Natural killer cell (primary cell): Measurements from ENCODE around the gene OGFOD3. TPM values are rescaled to one million over a fixed set of nuclear protein-coding genes. Genes with fewer than 3 reads are reported as not detected.

ENCODE experiments used
- ATAC-seq, 3 donors: fragments of 150-1000 bp in 2 of 3; fragments of 200-7000 bp in 1 of 3; cut with Tn5 transposase; 1 replicate in 1 of 3; 2 replicates in 2 of 3; pipeline ENCODE4 v1.10.0; 2021; ENCODE audit warnings: mild to moderate bottlenecking in 2 of 3, moderate library complexity in 2 of 3
- DNase-seq, 2 donors: peaks; one replicate each; pipeline versions ENCODE4 v3.0.0 to v3.0.0-alpha.2; 2013 to 2021; ENCODE audit warnings: mixed read lengths in 1 of 2
- H3K27ac ChIP-seq: one replicate; pipeline ENCODE4 v1.5.1; 2013; ENCODE audit warnings: mild to moderate bottlenecking, low read length
- H3K27me3 ChIP-seq: one replicate; pipeline ENCODE4 v1.6.1; 2013; ENCODE audit warnings: low read length; ENCODE audit not compliant: control insufficient read depth, insufficient read depth
- H3K36me3 ChIP-seq: one replicate; pipeline ENCODE4 v1.6.1; 2013; ENCODE audit warnings: low read length; ENCODE audit not compliant: control insufficient read depth, insufficient read depth
- H3K4me1 ChIP-seq: one replicate; pipeline ENCODE4 v1.6.1; 2013; ENCODE audit warnings: low read length; ENCODE audit not compliant: control insufficient read depth, insufficient read depth
- H3K4me3 ChIP-seq: one replicate; pipeline ENCODE4 v1.5.1; 2013; ENCODE audit warnings: low read length
- H3K9me3 ChIP-seq: one replicate; pipeline ENCODE4 v1.6.1; 2013; ENCODE audit warnings: low read length; ENCODE audit not compliant: control insufficient read depth, insufficient read depth
- H3K27ac Mint-ChIP-seq, 2 donors: one replicate each; pipeline ENCODE4 v1.8.0; 2022; ENCODE audit warnings: mild to moderate bottlenecking in 2 of 2, mixed read lengths in 2 of 2, moderate library complexity in 1 of 2
- H3K27me3 Mint-ChIP-seq, 2 donors: one replicate each; pipeline ENCODE4 v1.8.0; 2022; ENCODE audit warnings: low read depth in 2 of 2, mixed read lengths in 2 of 2
- H3K36me3 Mint-ChIP-seq: one replicate; pipeline ENCODE4 v1.8.0; 2022; ENCODE audit warnings: mixed read lengths
- H3K4me1 Mint-ChIP-seq, 2 donors: one replicate each; pipeline ENCODE4 v1.8.0; 2022; ENCODE audit warnings: mixed read lengths in 2 of 2
- H3K4me3 Mint-ChIP-seq: one replicate; pipeline ENCODE4 v1.8.0; 2022; ENCODE audit warnings: mild to moderate bottlenecking, moderate library complexity, mixed read lengths
- H3K9me3 Mint-ChIP-seq, 2 donors: one replicate each; pipeline ENCODE4 v1.8.0; 2022; ENCODE audit warnings: mixed read lengths in 2 of 2
- WGBS: methylation state at CpG from one replicate; pipeline ENCODE4 v1.1.7; 2013; ENCODE audit warnings: missing lambda C conversion rate; ENCODE audit not compliant: insufficient coverage; 5-methylcytosine and 5-hydroxymethylcytosine counted together
- intact Hi-C: fragments of 100-400 bp; cut with micrococcal nuclease; formaldehyde crosslinking; loops from one replicate; pipeline ENCODE4 v1.14.2; 2022
- total RNA-seq, 4 donors: library from RNA; stranded (reverse); fragments of 120-200 nt in 1 of 4; gene quantifications; one replicate each; pipeline versions ENCODE4 v1.2.3 to v1.2.4, GENCODE V29; 2013 to 2022
- TF ChIP-seq, protein P1 (sequence below): fragments of 200-600 bp; IDR thresholded peaks from one replicate; pipeline ENCODE4 v1.8.0; 2022; ENCODE audit warnings: antibody characterized with exemption

OGFOD3 gene
- total RNA-seq, 3 donors from 2014 or later (not counting 1 experiment from before 2014, with no cell fraction given): 21.6 to 28.6 (median 23.3) TPM

DNA sequence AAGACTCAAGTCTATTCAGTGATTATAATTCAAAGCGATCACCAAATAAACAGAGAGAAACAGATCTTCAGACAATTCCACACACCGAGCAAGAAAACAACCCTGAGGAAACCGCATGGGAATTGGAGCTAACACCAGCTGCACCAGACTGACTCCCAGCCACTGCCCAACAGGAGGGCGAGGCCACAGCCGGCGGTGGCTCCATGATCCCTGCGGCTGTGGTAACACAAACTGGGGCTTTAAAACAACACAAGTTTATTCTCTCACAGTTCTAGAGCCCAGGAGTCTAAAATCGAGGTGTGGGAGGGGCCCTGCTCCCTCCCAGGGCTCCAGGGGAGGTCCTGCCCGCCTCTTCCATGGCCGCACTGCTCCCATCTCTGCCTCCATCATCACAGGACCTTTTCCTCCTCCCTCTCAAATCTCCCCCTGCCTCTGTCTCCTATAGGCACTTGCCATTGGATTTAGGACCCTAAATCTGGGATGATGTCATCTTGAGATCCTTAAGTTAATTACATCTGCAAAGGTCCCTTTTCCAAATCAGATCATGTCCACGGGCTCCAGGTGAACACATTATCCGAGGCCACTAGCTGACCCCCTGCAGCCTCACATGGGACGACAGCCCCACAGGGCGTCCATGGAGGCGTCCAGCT lies 10.0 kb downstream of the OGFOD3 start:
- no peak overlapping the region for H3K27ac Mint-ChIP-seq
- no peaks in the 10 kb centered on the region for H3K9me3 Mint-ChIP-seq
- H3K4me1 Mint-ChIP-seq: peaks cover 0 to 9% of the 10 kb centered on the region in 2 donors
- H3K36me3 Mint-ChIP-seq: no peaks in the 10 kb centered on the region
- 95% methylated on average over 15 of the region's 15 CpGs for WGBS
- peaks cover 5% of the 10 kb centered on the region for H3K4me1 ChIP-seq
- no peaks in the 10 kb centered on the region for H3K27me3 ChIP-seq
- H3K4me3 ChIP-seq: no peak overlapping the region
- no peak for DNase-seq
- no peak overlapping the region for H3K4me3 Mint-ChIP-seq
- TF ChIP-seq, protein P1, sequence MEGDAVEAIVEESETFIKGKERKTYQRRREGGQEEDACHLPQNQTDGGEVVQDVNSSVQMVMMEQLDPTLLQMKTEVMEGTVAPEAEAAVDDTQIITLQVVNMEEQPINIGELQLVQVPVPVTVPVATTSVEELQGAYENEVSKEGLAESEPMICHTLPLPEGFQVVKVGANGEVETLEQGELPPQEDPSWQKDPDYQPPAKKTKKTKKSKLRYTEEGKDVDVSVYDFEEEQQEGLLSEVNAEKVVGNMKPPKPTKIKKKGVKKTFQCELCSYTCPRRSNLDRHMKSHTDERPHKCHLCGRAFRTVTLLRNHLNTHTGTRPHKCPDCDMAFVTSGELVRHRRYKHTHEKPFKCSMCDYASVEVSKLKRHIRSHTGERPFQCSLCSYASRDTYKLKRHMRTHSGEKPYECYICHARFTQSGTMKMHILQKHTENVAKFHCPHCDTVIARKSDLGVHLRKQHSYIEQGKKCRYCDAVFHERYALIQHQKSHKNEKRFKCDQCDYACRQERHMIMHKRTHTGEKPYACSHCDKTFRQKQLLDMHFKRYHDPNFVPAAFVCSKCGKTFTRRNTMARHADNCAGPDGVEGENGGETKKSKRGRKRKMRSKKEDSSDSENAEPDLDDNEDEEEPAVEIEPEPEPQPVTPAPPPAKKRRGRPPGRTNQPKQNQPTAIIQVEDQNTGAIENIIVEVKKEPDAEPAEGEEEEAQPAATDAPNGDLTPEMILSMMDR: no peak
- ATAC-seq: no peak
- peaks cover 17% of the 10 kb centered on the region for H3K36me3 ChIP-seq
- H3K27me3 Mint-ChIP-seq: no peaks in the 10 kb centered on the region
- no peak overlapping the region for H3K27ac ChIP-seq
- no peaks in the 10 kb centered on the region for H3K9me3 ChIP-seq
- intact Hi-C loops: no loop called here

DNA sequence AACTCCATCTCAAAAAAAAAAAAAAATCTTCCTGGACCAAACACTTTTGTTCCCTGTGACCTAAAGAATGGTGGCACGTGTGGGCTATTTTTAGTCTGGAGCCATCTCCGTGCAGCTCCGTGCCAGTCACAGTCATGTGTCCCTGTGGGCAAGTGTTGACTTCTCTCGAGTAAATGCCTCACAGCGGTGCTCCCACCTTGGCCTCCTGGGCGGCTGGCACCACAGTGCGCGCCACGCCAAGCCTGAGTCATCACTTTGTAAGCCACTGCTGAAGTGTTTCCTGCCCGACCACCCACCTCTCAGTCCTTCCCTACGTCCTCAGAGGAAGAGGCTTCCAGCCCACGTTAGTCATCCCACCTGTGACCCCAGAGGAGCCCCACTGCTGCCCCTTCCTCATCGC lies 11.1 kb downstream of the OGFOD3 start:
- no peak overlapping the region for H3K4me3 ChIP-seq
- H3K9me3 ChIP-seq: no peaks in the 10 kb centered on the region
- no peak overlapping the region for H3K27ac ChIP-seq
- H3K9me3 Mint-ChIP-seq: no peaks in the 10 kb centered on the region
- peaks cover 5% of the 10 kb centered on the region for H3K4me1 ChIP-seq
- no peak for ATAC-seq
- no peaks in the 10 kb centered on the region for H3K36me3 Mint-ChIP-seq
- TF ChIP-seq, protein P1: no peak
- H3K36me3 ChIP-seq: peaks cover 19% of the 10 kb centered on the region
- DNase-seq: no peak
- peaks cover 0 to 9% of the 10 kb centered on the region in 2 donors for H3K4me1 Mint-ChIP-seq
- no peak overlapping the region for H3K4me3 Mint-ChIP-seq
- no peaks in the 10 kb centered on the region for H3K27me3 ChIP-seq
- intact Hi-C loops: no loop called here
- no peaks in the 10 kb centered on the region for H3K27me3 Mint-ChIP-seq
- WGBS: 47% methylated on average over 13 of the region's 13 CpGs
- H3K27ac Mint-ChIP-seq: no peak overlapping the region

- Mint-ChIP-seq H3K4me1 (peaks cover 0 to 9% of the 10 kb centered on the region in 2 donors), H3K27me3 (no peaks in the 10 kb centered on the region), H3K9me3 (no peaks in the 10 kb centered on the region), H3K4me3 (no peak overlapping the region), H3K27ac (no peak overlapping the region), H3K36me3 (no peaks in the 10 kb centered on the region)
- H3K27me3 ChIP-seq: no peaks in the 10 kb centered on the region
- intact Hi-C loops: no loop called here
- ATAC-seq (no peak), DNase-seq (no peak)
- H3K4me3 ChIP-seq: no peak overlapping the region
- TF ChIP-seq, protein P1: no peak
- H3K36me3 ChIP-seq: peaks cover 19% of the 10 kb centered on the region
- H3K9me3 ChIP-seq: no peaks in the 10 kb centered on the region
- 96% methylated on average over 14 of the region's 14 CpGs for whole genome bisulfite sequencing
- H3K4me1 ChIP-seq: peaks cover 11% of the 10 kb centered on the region
- H3K27ac ChIP-seq: no peak overlapping the region
Measured at GRCh38 chr17:82406131-82406671, 12.2 kb downstream of the OGFOD3 start.

DNA sequence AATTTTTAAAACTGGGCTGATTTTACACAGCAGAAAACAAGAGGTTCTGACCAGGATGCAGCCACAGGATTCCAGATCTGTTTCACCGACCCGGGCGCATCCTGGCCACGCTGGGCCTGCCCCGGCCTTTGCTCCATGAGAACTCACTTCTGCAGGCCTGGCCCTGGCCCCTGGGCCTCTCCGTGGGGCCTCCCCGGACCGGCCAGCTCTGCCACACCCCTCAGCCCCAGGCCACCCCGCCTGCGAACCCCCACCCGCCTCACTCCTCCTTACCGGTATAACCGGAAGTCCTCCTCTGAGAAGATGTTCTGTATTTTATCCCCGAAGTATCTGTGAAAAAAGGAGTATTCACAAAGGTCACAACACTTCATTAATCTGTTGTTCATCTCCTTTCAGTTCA lies 13.3 kb downstream of the OGFOD3 start:
- Mint-ChIP-seq H3K27me3 (no peaks in the 10 kb centered on the region), H3K4me1 (peaks cover 9 to 18% of the 10 kb centered on the region in 2 donors), H3K9me3 (no peaks in the 10 kb centered on the region), H3K27ac (no peak overlapping the region), H3K36me3 (no peaks in the 10 kb centered on the region), H3K4me3 (no peak overlapping the region)
- no peak overlapping the region for H3K27ac ChIP-seq
- 99% methylated on average over 14 of the region's 14 CpGs for WGBS
- H3K4me3 ChIP-seq: no peak overlapping the region
- TF ChIP-seq, protein P1: no peak
- peaks cover 21% of the 10 kb centered on the region for H3K4me1 ChIP-seq
- intact Hi-C loops: no loop called here
- H3K9me3 ChIP-seq: no peaks in the 10 kb centered on the region
- no peaks in the 10 kb centered on the region for H3K27me3 ChIP-seq
- DNase-seq: no peak
- no peak for ATAC-seq
- H3K36me3 ChIP-seq: peaks cover 14% of the 10 kb centered on the region
